SK-N-MC (cell line): ENCODE measurements around the gene WASL.

Source experiments
- EZH2 ChIP-seq: fragments of 200-600 bp; sonication (generic); IDR thresholded peaks from one replicate; pipeline ENCODE4 v1.6.1; 2017; ENCODE audit warnings: antibody characterized with exemption
- FOXP2 ChIP-seq: optimal IDR thresholded peaks from 2 replicates; pipeline ENCODE3; 2011; ENCODE audit warnings: mild to moderate bottlenecking, moderate library complexity; ENCODE audit not compliant: insufficient read depth; ENCODE audit errors: extremely low read length, control extremely low read depth
- POLR2AphosphoS5 ChIP-seq: IDR thresholded peaks from 2 replicates; pipeline ENCODE4 v1.6.1; 2012; ENCODE audit warnings: mild to moderate bottlenecking, low read depth, low read length, borderline replicate concordance

DNA sequence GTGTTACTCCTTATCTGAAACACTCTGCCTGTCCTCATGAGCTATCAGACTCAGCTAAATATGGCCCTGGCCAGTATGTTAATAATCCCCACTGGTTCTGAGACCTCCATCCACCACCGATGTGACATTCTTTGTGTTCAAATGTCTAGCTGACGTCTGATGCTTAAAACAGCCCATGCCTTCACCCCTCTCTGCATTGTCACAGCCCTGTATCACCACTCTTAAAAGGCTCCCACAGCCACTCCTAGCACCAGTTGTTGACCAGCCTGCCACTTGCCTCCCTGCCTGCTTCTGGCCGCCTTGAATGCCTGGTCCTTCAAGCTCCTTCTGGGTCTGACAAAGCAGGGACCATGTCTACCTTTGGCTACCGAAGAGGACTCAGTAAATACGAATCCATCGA lies 93.2 kb downstream of the WASL start, which contains the start of gene LMOD2:
- TF ChIP-seq POLR2AphosphoS5 (no peak), EZH2 (no peak), FOXP2 (no peak)
